Measurements from ENCODE around the gene MRPL2.

DNA sequence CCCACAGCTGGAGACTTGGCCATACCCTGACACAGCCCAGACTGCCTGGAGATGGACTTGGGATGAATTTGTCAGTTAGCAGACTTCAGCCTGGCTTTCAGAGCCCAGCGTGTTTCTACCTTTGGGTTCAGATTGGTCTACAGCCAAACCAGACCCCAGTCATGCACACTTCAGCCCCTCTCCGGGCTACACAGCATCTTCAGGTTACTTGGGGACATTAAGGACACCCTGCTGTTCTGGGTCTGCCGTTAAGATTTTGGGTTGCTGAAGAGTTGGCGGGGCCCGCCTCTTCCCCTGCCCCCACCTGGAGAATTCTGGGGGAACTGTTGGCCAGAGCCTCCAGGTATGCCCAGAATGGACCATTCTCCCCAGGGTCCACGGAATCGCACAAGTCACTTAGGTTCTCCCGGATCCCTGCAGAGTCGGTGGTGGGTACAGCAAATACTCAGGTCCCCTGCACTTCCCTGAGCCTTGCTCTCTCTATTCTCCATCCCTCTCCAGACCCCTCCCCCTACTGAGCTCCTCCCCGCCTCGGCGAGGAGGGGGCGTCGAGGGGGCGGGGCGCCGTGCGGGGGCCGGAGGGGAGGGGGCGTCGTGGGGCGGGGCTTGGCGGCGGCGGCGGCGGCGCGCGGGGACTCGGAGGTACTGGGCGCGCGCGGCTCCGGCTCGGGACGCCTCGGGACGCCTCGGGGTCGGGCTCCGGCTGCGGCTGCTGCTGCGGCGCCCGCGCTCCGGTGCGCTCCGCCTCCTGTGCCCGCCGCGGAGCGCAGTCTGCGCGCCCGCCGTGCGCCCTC is 16.6 kb upstream of the MRPL2 start, which contains the start of gene PTK7:
- TF ChIP-seq, protein P1, sequence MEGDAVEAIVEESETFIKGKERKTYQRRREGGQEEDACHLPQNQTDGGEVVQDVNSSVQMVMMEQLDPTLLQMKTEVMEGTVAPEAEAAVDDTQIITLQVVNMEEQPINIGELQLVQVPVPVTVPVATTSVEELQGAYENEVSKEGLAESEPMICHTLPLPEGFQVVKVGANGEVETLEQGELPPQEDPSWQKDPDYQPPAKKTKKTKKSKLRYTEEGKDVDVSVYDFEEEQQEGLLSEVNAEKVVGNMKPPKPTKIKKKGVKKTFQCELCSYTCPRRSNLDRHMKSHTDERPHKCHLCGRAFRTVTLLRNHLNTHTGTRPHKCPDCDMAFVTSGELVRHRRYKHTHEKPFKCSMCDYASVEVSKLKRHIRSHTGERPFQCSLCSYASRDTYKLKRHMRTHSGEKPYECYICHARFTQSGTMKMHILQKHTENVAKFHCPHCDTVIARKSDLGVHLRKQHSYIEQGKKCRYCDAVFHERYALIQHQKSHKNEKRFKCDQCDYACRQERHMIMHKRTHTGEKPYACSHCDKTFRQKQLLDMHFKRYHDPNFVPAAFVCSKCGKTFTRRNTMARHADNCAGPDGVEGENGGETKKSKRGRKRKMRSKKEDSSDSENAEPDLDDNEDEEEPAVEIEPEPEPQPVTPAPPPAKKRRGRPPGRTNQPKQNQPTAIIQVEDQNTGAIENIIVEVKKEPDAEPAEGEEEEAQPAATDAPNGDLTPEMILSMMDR (IDR thresholded peaks at IDR 0.05 in 2 of 3, conservative IDR thresholded peaks at IDR 0.05 in 1 of 3; ENCODE audit: borderline replicate concordance in 1 of 3, insufficient read depth in 1 of 3, low read depth in 2 of 3, low read length in 2 of 3): no peak
- TF ChIP-seq YY1 (IDR thresholded peaks at IDR 0.05; ENCODE audit: extremely low read depth, insufficient replicate concordance, low read depth, low read length): no peak

Measured in HCT116 (cell line).